Measurements from ENCODE around the gene ABCA2.

ABCA2 gene

DNA sequence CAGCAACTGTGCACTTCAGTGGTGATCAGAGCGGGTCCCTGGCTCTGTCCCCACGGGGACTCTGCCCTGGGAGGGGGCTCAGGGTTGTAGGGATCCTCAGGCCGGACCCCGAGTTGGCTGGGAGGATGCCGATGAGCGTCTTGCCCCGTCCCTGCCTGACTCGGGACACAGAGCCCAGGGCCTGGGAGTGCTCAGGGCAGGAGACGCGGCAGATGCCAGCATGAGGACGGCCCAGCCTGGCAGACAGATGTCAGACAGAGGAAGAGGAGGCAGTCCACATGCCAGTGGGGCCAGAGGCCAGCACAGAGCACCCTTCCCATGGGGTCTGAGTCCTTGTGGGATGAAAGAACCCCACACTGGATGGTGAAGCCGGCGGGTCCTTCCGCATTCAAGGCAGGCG, 64.7 kb downstream of the ABCA2 start:
- TF ChIP-seq, protein P1, sequence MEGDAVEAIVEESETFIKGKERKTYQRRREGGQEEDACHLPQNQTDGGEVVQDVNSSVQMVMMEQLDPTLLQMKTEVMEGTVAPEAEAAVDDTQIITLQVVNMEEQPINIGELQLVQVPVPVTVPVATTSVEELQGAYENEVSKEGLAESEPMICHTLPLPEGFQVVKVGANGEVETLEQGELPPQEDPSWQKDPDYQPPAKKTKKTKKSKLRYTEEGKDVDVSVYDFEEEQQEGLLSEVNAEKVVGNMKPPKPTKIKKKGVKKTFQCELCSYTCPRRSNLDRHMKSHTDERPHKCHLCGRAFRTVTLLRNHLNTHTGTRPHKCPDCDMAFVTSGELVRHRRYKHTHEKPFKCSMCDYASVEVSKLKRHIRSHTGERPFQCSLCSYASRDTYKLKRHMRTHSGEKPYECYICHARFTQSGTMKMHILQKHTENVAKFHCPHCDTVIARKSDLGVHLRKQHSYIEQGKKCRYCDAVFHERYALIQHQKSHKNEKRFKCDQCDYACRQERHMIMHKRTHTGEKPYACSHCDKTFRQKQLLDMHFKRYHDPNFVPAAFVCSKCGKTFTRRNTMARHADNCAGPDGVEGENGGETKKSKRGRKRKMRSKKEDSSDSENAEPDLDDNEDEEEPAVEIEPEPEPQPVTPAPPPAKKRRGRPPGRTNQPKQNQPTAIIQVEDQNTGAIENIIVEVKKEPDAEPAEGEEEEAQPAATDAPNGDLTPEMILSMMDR (IDR thresholded peaks at IDR 0.05) = no peak
- Histone ChIP-seq H3K9ac (no peak overlapping the region), H3K4me3 (ENCODE audit: low read depth, low read length) (no peak overlapping the region), H3K4me2 (ENCODE audit: low read length) (no peak overlapping the region), H3K79me2 (no peaks in the 10 kb centered on the region), H2AFZ (no peak overlapping the region), H3K36me3 (ENCODE audit: control insufficient read depth, insufficient read depth, low read length) (no peaks in the 10 kb centered on the region), H3K27ac (no peak overlapping the region), H3K27me3 (ENCODE audit: control insufficient read depth, insufficient read depth, low read length) (no peaks in the 10 kb centered on the region), H3K9me3 (ENCODE audit: control insufficient read depth, low read length) (no peaks in the 10 kb centered on the region), H3K4me1 (no peaks in the 10 kb centered on the region)

DNA sequence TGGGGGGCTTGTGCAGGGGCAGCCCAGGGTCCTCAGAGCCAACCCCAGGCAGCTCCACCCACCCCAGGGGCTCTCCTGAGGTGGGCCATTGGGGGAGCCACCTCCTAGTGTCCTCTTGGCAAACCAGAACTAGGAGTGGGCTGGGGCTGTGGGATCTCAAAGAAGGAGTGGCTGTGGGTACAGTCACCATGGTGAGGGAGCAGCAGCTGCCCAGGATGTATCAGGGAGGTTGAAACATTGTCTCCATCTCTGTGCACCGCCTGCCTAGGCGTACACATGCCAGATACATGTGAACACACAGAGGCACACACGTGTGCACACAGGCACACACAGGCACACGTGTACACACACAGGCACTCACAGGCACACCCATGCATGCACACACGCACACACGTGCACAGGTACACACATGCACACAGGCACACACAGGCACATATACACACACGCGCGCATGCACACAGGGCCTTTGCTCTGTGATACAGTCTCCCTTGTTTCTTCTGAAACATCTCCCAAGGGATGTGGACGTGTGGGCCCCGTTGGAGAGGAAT, 65.3 kb downstream of the ABCA2 start:
- no peaks in the 10 kb centered on the region for H3K4me1 ChIP-seq
- no peaks in the 10 kb centered on the region for H3K27me3 ChIP-seq (ENCODE audit: control insufficient read depth, insufficient read depth, low read length)
- no peak overlapping the region for H2AFZ ChIP-seq
- no peak overlapping the region for H3K4me3 ChIP-seq (ENCODE audit: low read depth, low read length)
- H3K27ac ChIP-seq = no peak overlapping the region
- TF ChIP-seq, protein P1 (IDR thresholded peaks at IDR 0.05) = no peak
- no peaks in the 10 kb centered on the region for H3K79me2 ChIP-seq
- H3K9ac ChIP-seq = no peak overlapping the region
- H3K4me2 ChIP-seq (ENCODE audit: low read length) = no peak overlapping the region
- H3K36me3 ChIP-seq (ENCODE audit: control insufficient read depth, insufficient read depth, low read length) = no peaks in the 10 kb centered on the region
- no peaks in the 10 kb centered on the region for H3K9me3 ChIP-seq (ENCODE audit: control insufficient read depth, low read length)

DNA sequence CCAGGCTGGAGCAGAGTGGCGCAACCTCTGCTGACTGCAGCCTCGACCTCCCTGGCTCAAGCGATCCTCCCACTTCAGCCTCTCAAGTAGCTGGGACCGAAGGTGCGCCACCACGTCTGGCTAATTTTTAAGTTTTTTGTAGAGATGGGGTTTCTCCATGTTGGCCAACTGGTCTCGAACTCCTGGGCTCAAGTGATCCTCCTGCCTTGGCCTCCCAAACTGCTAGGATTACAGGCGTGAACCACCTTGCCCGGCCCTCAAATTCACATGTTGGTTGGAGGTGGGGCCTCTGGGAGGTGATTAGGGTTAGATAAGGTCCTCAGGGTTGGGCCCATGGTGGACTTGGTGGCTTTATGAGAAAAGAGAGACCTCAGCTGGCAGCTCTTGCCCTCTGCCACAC, 65.9 kb downstream of the ABCA2 start:
- Histone ChIP-seq H3K9me3 (ENCODE audit: control insufficient read depth, low read length) (no peaks in the 10 kb centered on the region), H3K9ac (no peak overlapping the region), H3K27me3 (ENCODE audit: control insufficient read depth, insufficient read depth, low read length) (no peaks in the 10 kb centered on the region), H3K4me3 (ENCODE audit: low read depth, low read length) (no peak overlapping the region), H3K4me1 (no peaks in the 10 kb centered on the region), H3K27ac (no peak overlapping the region), H2AFZ (no peak overlapping the region), H3K4me2 (ENCODE audit: low read length) (no peak overlapping the region), H3K36me3 (ENCODE audit: control insufficient read depth, insufficient read depth, low read length) (no peaks in the 10 kb centered on the region), H3K79me2 (no peaks in the 10 kb centered on the region)
- TF ChIP-seq, protein P1 (IDR thresholded peaks at IDR 0.05) = no peak

DNA sequence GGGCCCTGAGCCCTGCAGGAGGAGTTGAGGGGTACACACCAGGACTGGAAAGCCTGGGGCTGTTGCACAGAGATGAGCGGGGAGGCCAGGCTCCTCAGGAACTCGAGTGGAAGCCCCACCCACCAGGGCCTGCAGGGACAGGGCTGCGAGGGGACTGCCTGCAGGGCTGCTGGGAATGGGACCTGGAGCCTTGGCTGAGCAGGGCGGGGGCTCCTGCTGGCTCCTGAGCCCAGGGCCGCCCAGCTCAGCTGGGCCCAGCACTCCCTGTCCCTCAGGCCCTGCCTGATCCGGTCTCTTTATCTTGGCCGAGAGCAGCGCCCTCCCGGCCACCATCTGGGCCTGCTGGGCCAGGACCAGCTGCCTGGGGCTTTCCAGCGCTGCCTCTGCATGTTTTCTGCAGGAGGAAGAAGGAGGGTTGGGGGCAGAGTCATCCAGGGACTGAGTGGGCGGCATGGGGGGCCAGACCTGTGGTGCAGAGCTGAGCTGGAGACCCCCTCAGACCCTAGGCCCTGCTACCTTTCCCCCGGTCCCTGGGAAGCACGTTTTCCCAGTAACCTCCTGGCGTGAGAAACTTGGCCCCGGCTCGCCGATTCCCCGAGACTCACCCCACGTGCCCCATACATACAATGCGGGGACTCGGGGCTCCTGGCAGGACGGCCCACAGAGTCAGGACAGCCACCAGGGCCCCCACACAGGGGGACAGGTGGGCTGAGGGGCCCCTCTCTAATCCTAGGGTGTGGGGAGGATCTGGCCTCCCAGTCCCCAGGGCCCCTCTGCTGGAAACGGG, 66.6 kb downstream of the ABCA2 start:
- H3K4me1 ChIP-seq = no peaks in the 10 kb centered on the region
- H3K9me3 ChIP-seq (ENCODE audit: control insufficient read depth, low read length) = no peaks in the 10 kb centered on the region
- H3K27ac ChIP-seq = no peak overlapping the region
- no peak overlapping the region for H3K4me3 ChIP-seq (ENCODE audit: low read depth, low read length)
- H3K9ac ChIP-seq = no peak overlapping the region
- no peaks in the 10 kb centered on the region for H3K27me3 ChIP-seq (ENCODE audit: control insufficient read depth, insufficient read depth, low read length)
- TF ChIP-seq, protein P1 (IDR thresholded peaks at IDR 0.05) = no peak
- H3K79me2 ChIP-seq = no peaks in the 10 kb centered on the region
- H3K36me3 ChIP-seq (ENCODE audit: control insufficient read depth, insufficient read depth, low read length) = no peaks in the 10 kb centered on the region
- no peak overlapping the region for H3K4me2 ChIP-seq (ENCODE audit: low read length)
- H2AFZ ChIP-seq = no peak overlapping the region

DNA sequence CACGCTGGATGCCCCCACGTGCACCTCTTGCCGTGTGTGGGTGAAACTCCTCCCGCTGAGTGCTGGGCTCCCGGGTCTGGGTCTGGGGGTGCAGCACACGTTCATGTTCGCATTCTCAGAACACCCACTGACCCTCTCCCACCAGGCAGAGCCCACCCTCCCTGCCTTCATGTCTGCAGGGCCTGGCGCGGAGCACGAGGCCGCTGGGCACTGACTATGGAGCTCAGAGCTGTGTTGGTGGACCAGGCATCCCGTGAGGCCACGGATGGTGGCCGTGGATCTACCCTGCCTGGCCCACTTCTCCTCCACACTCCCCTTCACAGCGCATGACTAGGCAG, 67.1 kb downstream of the ABCA2 start:
- H2AFZ ChIP-seq = no peak overlapping the region

More for the DNA sequence above, 67.1 kb downstream of the ABCA2 start:
- Histone ChIP-seq H3K4me1 (no peaks in the 10 kb centered on the region), H3K9me3 (ENCODE audit: control insufficient read depth, low read length) (no peaks in the 10 kb centered on the region), H3K27me3 (ENCODE audit: control insufficient read depth, insufficient read depth, low read length) (no peaks in the 10 kb centered on the region), H3K9ac (no peak overlapping the region), H3K36me3 (ENCODE audit: control insufficient read depth, insufficient read depth, low read length) (no peaks in the 10 kb centered on the region), H3K27ac (no peak overlapping the region), H3K4me2 (ENCODE audit: low read length) (no peak overlapping the region), H3K79me2 (no peaks in the 10 kb centered on the region), H3K4me3 (ENCODE audit: low read depth, low read length) (no peak overlapping the region)
- TF ChIP-seq, protein P1 (IDR thresholded peaks at IDR 0.05) = no peak

Data from parathyroid adenoma (tissue), 2 donors.